CD4-positive, alpha-beta T cell treated with Interleukin-15 for 4 hours (primary cell): ENCODE measurements around the gene SMIM10.
"Not testable (repeated sequence)": the region's sequence is repeated elsewhere in the genome, so short reads cannot be mapped to it uniquely, and the experiment has no call there.

Experiments used
- DNase-seq: peaks from one replicate; pipeline ENCODE4 v3.0.0-alpha.2; 2020; ENCODE audit warnings: low spot score

Gene SMIM10

GRCh38 chrX:135015523-135016245, 24.9 kb downstream of the SMIM10 start:
- no peak for DNase-seq

DNA sequence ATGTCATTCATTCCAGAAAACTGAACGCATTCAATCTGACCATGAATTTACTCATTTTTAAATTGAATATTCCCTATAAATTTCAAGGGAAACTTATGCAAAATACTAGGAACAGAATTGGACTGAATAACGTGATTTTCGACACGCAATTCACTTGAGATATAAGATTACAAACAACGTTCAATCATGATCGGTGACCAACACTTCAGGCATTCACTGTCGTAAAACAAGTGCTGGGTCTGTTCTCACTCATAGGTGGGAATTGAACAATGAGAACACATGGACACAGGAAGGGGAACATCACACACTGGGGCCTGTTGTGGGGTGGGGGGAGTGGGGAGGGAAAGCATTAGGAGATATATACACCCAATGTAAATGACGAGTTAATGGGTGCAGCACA, 29.1 kb downstream of the SMIM10 start:
- DNase-seq: not testable (repeated sequence)

DNA sequence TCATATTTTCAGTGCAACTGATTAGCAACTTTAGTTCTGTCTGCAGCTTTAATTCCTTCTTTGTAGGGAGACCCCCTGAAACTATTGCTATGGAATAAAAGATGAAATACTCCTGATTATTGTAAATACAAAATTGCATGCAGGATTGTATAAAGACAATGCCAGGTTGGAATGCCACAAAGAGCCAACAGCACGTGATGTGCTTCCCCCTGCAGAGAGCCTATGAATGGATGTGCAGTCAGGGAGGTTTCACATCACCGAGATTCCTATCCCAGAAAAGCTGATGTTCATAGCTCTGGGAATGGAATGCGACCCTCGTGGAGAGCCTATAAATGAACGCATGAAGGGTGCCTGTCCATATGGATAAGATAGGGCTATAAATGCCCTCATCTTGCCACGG, 33.0 kb downstream of the SMIM10 start:
- not testable (repeated sequence) for DNase-seq

GRCh38 chrX:135024526-135024925, 33.7 kb downstream of the SMIM10 start:
- no peak for DNase-seq

DNA sequence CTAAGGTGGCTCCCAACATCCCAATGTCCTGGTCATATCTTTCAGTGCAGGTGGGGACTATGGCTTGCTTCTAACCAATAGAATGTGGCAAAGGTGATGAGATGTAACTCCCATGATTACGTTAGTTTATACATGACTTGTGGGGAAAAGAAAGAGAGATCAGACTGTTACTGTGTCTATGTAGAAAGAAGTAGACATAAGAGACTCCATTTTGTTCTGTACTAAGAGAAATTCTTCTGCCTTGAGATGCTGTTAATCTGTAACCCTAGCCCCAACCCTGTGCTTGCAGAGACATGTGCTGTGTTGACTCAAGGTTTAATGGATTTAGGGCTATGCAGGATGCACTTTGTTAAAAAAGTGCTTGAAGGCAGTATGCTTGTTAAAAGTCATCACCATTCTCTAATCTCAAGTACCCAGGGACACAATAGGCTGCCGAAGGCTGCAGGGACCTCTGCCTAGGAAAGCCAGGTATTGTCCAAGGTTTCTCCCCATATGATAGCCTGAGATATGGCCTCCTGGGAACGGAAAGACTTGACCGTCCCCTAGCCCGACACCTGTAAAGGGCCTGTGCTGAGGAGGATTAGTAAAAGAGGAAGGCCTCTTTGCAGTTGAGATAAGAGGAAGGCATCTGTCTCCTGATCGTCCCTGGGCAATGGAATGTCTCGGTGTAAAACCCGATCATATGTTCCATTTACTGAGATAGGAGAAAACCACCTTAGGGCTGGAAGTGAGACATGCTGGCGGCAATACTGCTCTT, 39.6 kb downstream of the SMIM10 start:
- DNase-seq: not testable (repeated sequence)

DNA sequence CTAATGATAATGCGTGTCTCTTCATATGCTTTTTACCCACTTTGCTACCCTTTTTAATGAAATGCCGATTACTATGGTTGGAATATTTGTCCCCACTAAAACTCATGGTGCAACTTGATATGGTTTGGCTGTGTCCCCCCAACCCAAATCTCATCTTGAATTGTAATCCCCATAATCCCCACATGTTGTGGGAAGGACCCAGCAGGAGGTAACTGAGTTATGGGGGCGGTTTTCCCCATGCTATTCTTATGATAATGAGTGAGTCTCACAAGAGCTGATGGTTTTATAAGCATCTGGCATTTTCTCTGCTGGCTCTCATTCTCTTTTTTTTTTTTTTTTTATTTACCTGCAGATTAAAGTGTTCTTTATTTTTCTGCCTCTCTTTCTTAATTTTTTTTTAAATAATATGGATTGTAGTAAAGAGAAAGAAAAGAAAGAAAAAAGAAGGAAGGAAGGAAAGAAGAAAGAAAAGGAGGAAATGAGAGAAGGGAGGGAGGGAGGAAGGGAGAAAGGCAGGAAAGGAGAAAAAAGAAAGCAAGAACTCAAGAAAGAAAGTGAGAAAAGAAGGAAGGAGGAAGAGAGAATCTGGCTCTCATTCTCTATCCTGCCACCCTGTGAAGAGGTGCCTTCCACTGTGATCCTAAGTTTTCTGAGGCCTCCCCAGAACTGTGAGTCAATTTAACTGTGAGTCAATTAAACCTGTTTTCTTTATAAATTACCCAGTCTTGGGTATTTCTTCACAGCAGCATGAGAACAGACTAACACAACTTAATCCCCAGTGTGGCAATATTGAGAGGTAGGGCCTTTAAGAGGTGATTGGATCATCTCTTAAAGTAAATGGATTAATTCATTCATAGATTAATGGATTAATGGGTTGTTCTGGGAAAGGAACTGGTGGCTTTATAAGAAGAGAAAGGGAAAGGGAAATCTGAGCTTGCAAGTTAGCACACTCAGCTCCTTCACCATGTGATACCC, 50.6 kb downstream of the SMIM10 start:
- DNase-seq: not testable (repeated sequence)
